GM23338 (cell line): Measurements from ENCODE around the gene CUX1. TPM values are rescaled to one million over a fixed set of nuclear protein-coding genes. Genes with fewer than 3 reads are reported as not detected.

Source experiments
- ATAC-seq: fragments of 200-7000 bp; cut with Tn5 transposase; 3 replicates; pipeline ENCODE4 v1.9.1; 2020
- DNase-seq: peaks from one replicate; pipeline ENCODE4 v3.0.0-alpha.2; 2015; ENCODE audit warnings: low spot score
- H2AFZ ChIP-seq: fragments of 200-600 bp; sonication (generic); 2 replicates; pipeline ENCODE4 v1.8.0; 2016; ENCODE audit warnings: antibody characterized with exemption, mild to moderate bottlenecking, moderate library complexity
- H3F3A ChIP-seq: fragments of 200-600 bp; sonication (generic); replicated peaks from 2 replicates; pipeline ENCODE4 v1.8.0; 2017; ENCODE audit warnings: antibody characterized with exemption, mixed run types, low read depth
- H3K27ac ChIP-seq: fragments of 200-600 bp; sonication (generic); 2 replicates; pipeline ENCODE4 v1.6.1; 2016; ENCODE audit warnings: low read depth
- H3K27me3 ChIP-seq: fragments of 200-600 bp; sonication (generic); 2 replicates; pipeline ENCODE4 v1.8.0; 2016; ENCODE audit warnings: mild to moderate bottlenecking, mixed run types, moderate library complexity; ENCODE audit not compliant: insufficient read depth
- H3K36me3 ChIP-seq: fragments of 200-600 bp; sonication (generic); 2 replicates; pipeline ENCODE4 v1.8.0; 2016; ENCODE audit warnings: mild to moderate bottlenecking; ENCODE audit not compliant: insufficient read depth
- H3K4me1 ChIP-seq: fragments of 200-600 bp; sonication (generic); 2 replicates; pipeline ENCODE4 v1.8.0; 2016; ENCODE audit warnings: mild to moderate bottlenecking, moderate library complexity; ENCODE audit not compliant: insufficient read depth
- H3K4me2 ChIP-seq: fragments of 200-600 bp; sonication (generic); 2 replicates; pipeline ENCODE4 v1.7.1; 2017; ENCODE audit warnings: mixed run types
- H3K4me3 ChIP-seq: fragments of 200-600 bp; sonication (generic); 2 replicates; pipeline ENCODE4 v1.6.1; 2016; ENCODE audit warnings: mixed run types
- H3K79me2 ChIP-seq: fragments of 200-600 bp; sonication (generic); replicated peaks from 2 replicates; pipeline ENCODE4 v1.8.0; 2017; ENCODE audit warnings: mild to moderate bottlenecking; ENCODE audit not compliant: insufficient read depth
- H3K9me2 ChIP-seq: fragments of 200-600 bp; sonication (generic); 2 replicates; pipeline ENCODE4 v1.8.0; 2017; ENCODE audit not compliant: insufficient read depth
- H4K20me1 ChIP-seq: fragments of 200-600 bp; sonication (generic); replicated peaks from 2 replicates; pipeline ENCODE4 v1.8.0; 2017; ENCODE audit warnings: mild to moderate bottlenecking; ENCODE audit not compliant: insufficient read depth
- H3K27ac Mint-ChIP-seq: 2 replicates; pipeline ENCODE4 v1.8.0; 2020; ENCODE audit warnings: inconsistent platforms, mild to moderate bottlenecking, moderate library complexity, mixed read lengths
- H3K27me3 Mint-ChIP-seq: 3 replicates; pipeline ENCODE4 v1.8.0; 2022; ENCODE audit warnings: low read depth, mild to moderate bottlenecking, moderate library complexity, mixed read lengths, inconsistent platforms; ENCODE audit not compliant: insufficient read depth, poor library complexity
- H3K36me3 Mint-ChIP-seq: 3 replicates; pipeline ENCODE4 v1.8.0; 2021; ENCODE audit warnings: low read depth, mild to moderate bottlenecking, inconsistent platforms, moderate library complexity, mixed read lengths
- H3K4me1 Mint-ChIP-seq: 3 replicates; pipeline ENCODE4 v1.8.0; 2020; ENCODE audit warnings: mild to moderate bottlenecking, inconsistent platforms, mixed read lengths
- H3K4me3 Mint-ChIP-seq: 3 replicates; pipeline ENCODE4 v1.8.0; 2021; ENCODE audit warnings: moderate library complexity, mild to moderate bottlenecking, inconsistent platforms, mixed read lengths
- H3K9me3 Mint-ChIP-seq: 3 replicates; pipeline ENCODE4 v1.8.0; 2020; ENCODE audit warnings: moderate library complexity, mild to moderate bottlenecking, inconsistent platforms, mixed read lengths
- CREB1 ChIP-seq: fragments of 250-450 bp; sonication (Bioruptor Pico); IDR thresholded peaks from 2 replicates; pipeline ENCODE4 v1.5.0; 2020; ENCODE audit warnings: low read depth, mild to moderate bottlenecking, moderate library complexity
- EZH2 ChIP-seq: fragments of 200-600 bp; sonication (generic); IDR thresholded peaks from one replicate; pipeline ENCODE4 v1.8.0; 2017; ENCODE audit warnings: antibody characterized with exemption, mild to moderate bottlenecking, low read depth; ENCODE audit not compliant: unreplicated experiment
- EZH2phosphoT487 ChIP-seq: fragments of 200-600 bp; sonication (generic); IDR thresholded peaks from one replicate; pipeline ENCODE4 v1.8.1; 2018; ENCODE audit warnings: antibody characterized with exemption; ENCODE audit not compliant: unreplicated experiment
- JUNB ChIP-seq: IDR thresholded peaks from one replicate; pipeline ENCODE4 v1.6.1; 2016; ENCODE audit warnings: antibody characterized with exemption; ENCODE audit not compliant: unreplicated experiment
- STAT1 ChIP-seq: IDR thresholded peaks from one replicate; pipeline ENCODE4 v1.6.1; 2016; ENCODE audit warnings: antibody characterized with exemption; ENCODE audit not compliant: unreplicated experiment
- ZNF114 ChIP-seq: fragments of 250-450 bp; sonication (Bioruptor Pico); IDR thresholded peaks from 2 replicates; pipeline ENCODE4 v1.5.0; 2020; ENCODE audit warnings: mild to moderate bottlenecking, moderate library complexity
- ZNF331 ChIP-seq: fragments of 250-450 bp; sonication (Bioruptor Pico); IDR thresholded peaks from 2 replicates; pipeline ENCODE4 v1.5.0; 2020; ENCODE audit warnings: low read depth, mild to moderate bottlenecking, moderate library complexity
- polyA plus RNA-seq: library from polyadenylated mRNA; unstranded; fragments of >200 nt; fragmentation: Nextera tagmentation; extraction: Ambion mirVana; gene quantifications from 2 replicates; pipeline ENCODE4 v1.2.1, GENCODE V29; 2016
- total RNA-seq: library from RNA; depleted of rRNA; stranded (reverse); fragments of >200 nt; shearing (Covaris generic); gene quantifications from 2 replicates; pipeline ENCODE4 v1.2.3, GENCODE V29; 2014
- TF ChIP-seq, protein P1 (sequence below): fragments of 250-450 bp; sonication (Bioruptor Pico); IDR thresholded peaks from 2 replicates; pipeline ENCODE4 v1.5.0; 2020; ENCODE audit warnings: mild to moderate bottlenecking, moderate library complexity
- TF ChIP-seq, protein P2 (sequence below): IDR thresholded peaks from 2 replicates; pipeline ENCODE4 v1.6.1; 2016; ENCODE audit warnings: antibody characterized with exemption
- TF ChIP-seq, protein P3 (sequence below), 2 experiments: fragments of 200-600 bp in 1 of 2; sonication (generic) in 1 of 2; conservative IDR thresholded peaks; 2 replicates each; pipeline versions ENCODE4 v1.5.1 to v1.6.1; 2016 to 2017; ENCODE audit warnings: antibody characterized with exemption in 2 of 2, low read depth in 2 of 2, mild to moderate bottlenecking in 2 of 2, moderate library complexity in 1 of 2

CUX1 gene
- total and polyA plus RNA-seq, 2 experiments from 2014 or later: 49.9 to 64.0 TPM

DNA sequence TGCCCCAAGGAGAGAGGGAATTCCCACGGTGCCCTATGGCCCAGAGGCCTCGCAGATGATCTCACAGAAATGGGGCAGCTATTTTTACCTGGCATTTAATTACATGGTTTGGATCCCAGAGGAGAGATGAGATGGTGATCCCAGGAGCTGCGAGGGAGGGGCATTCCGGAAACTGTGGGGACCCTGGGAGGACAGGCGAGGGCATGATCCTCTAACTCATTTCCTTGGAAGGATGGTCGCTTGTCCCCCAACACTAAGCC is 478.7 kb downstream of the CUX1 start (continued):
- TF ChIP-seq, protein P1, sequence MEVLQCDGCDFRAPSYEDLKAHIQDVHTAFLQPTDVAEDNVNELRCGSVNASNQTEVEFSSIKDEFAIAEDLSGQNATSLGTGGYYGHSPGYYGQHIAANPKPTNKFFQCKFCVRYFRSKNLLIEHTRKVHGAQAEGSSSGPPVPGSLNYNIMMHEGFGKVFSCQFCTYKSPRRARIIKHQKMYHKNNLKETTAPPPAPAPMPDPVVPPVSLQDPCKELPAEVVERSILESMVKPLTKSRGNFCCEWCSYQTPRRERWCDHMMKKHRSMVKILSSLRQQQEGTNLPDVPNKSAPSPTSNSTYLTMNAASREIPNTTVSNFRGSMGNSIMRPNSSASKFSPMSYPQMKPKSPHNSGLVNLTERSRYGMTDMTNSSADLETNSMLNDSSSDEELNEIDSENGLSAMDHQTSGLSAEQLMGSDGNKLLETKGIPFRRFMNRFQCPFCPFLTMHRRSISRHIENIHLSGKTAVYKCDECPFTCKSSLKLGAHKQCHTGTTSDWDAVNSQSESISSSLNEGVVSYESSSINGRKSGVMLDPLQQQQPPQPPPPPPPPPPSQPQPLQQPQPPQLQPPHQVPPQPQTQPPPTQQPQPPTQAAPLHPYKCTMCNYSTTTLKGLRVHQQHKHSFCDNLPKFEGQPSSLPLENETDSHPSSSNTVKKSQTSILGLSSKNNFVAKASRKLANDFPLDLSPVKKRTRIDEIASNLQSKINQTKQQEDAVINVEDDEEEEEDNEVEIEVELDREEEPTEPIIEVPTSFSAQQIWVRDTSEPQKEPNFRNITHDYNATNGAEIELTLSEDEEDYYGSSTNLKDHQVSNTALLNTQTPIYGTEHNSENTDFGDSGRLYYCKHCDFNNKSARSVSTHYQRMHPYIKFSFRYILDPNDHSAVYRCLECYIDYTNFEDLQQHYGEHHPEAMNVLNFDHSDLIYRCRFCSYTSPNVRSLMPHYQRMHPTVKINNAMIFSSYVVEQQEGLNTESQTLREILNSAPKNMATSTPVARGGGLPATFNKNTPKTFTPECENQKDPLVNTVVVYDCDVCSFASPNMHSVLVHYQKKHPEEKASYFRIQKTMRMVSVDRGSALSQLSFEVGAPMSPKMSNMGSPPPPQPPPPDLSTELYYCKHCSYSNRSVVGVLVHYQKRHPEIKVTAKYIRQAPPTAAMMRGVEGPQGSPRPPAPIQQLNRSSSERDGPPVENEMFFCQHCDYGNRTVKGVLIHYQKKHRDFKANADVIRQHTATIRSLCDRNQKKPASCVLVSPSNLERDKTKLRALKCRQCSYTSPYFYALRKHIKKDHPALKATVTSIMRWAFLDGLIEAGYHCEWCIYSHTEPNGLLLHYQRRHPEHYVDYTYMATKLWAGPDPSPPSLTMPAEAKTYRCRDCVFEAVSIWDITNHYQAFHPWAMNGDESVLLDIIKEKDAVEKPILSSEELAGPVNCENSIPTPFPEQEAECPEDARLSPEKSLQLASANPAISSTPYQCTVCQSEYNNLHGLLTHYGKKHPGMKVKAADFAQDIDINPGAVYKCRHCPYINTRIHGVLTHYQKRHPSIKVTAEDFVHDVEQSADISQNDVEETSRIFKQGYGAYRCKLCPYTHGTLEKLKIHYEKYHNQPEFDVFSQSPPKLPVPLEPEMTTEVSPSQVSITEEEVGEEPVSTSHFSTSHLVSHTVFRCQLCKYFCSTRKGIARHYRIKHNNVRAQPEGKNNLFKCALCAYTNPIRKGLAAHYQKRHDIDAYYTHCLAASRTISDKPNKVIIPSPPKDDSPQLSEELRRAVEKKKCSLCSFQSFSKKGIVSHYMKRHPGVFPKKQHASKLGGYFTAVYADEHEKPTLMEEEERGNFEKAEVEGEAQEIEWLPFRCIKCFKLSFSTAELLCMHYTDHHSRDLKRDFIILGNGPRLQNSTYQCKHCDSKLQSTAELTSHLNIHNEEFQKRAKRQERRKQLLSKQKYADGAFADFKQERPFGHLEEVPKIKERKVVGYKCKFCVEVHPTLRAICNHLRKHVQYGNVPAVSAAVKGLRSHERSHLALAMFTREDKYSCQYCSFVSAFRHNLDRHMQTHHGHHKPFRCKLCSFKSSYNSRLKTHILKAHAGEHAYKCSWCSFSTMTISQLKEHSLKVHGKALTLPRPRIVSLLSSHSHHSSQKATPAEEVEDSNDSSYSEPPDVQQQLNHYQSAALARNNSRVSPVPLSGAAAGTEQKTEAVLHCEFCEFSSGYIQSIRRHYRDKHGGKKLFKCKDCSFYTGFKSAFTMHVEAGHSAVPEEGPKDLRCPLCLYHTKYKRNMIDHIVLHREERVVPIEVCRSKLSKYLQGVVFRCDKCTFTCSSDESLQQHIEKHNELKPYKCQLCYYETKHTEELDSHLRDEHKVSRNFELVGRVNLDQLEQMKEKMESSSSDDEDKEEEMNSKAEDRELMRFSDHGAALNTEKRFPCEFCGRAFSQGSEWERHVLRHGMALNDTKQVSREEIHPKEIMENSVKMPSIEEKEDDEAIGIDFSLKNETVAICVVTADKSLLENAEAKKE (CRISPR knock-in tag): no peak
- no peak for TF ChIP-seq ZNF114 (CRISPR knock-in tag)

DNA sequence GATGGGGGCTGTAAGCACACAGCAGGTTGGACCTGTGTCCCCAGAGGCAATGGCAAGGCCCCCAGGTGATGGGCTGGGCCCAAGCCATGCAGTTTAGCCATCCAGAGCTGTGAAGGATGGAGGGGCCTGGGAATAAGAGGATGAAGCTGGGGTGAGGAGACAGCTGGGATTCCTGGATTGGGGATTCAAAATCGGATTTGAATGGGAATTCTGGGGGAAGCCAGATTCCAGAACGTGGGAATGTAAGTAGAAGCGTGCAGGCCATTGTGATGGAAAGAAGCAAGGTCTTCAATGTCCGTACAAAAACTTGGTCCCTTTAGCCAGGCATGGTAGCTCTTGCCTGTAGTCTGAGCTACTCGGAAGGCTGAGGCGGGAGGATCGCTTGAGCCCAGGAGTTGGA is 479.1 kb downstream of the CUX1 start:
- no peak overlapping the region for H3K27ac Mint-ChIP-seq
- no peak overlapping the region; the same call in 1 of the 2 replicates for H3K4me2 ChIP-seq
- no peaks in the 10 kb centered on the region; the same call in 1 of the 2 replicates for H3K36me3 ChIP-seq
- H3K79me2 ChIP-seq: no peaks in the 10 kb centered on the region
- H3K4me3 ChIP-seq: no peak overlapping the region
- DNase-seq (no peak), ATAC-seq (no peak)
- H3K9me2 ChIP-seq: no peaks in the 10 kb centered on the region
- no peak overlapping the region for H2AFZ ChIP-seq
- peaks cover 5% of the 10 kb centered on the region; the same call in 1 of the 2 replicates for H3K27me3 ChIP-seq
- H4K20me1 ChIP-seq: peaks cover 25% of the 10 kb centered on the region
- H3K4me3 Mint-ChIP-seq: no peak overlapping the region
- no peaks in the 10 kb centered on the region for H3K36me3 Mint-ChIP-seq
- no peaks in the 10 kb centered on the region for H3K9me3 Mint-ChIP-seq
- H3K27ac ChIP-seq: no peak overlapping the region
- H3F3A ChIP-seq: no peaks in the 10 kb centered on the region
- H3K4me1 Mint-ChIP-seq: peaks cover 32% of the 10 kb centered on the region
- H3K4me1 ChIP-seq: peaks cover 16% of the 10 kb centered on the region
- peaks cover 20% of the 10 kb centered on the region for H3K27me3 Mint-ChIP-seq
- TF ChIP-seq ZNF114 (CRISPR knock-in tag): no peak
- TF ChIP-seq EZH2: no peak
- TF ChIP-seq, protein P2, sequence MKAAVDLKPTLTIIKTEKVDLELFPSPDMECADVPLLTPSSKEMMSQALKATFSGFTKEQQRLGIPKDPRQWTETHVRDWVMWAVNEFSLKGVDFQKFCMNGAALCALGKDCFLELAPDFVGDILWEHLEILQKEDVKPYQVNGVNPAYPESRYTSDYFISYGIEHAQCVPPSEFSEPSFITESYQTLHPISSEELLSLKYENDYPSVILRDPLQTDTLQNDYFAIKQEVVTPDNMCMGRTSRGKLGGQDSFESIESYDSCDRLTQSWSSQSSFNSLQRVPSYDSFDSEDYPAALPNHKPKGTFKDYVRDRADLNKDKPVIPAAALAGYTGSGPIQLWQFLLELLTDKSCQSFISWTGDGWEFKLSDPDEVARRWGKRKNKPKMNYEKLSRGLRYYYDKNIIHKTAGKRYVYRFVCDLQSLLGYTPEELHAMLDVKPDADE: no peak
- TF ChIP-seq CREB1 (CRISPR knock-in tag): no peak
- TF ChIP-seq STAT1: no peak
- no peak for TF ChIP-seq JUNB
- TF ChIP-seq ZNF331 (CRISPR knock-in tag): no peak
- no peak for TF ChIP-seq EZH2phosphoT487
- TF ChIP-seq, protein P3, sequence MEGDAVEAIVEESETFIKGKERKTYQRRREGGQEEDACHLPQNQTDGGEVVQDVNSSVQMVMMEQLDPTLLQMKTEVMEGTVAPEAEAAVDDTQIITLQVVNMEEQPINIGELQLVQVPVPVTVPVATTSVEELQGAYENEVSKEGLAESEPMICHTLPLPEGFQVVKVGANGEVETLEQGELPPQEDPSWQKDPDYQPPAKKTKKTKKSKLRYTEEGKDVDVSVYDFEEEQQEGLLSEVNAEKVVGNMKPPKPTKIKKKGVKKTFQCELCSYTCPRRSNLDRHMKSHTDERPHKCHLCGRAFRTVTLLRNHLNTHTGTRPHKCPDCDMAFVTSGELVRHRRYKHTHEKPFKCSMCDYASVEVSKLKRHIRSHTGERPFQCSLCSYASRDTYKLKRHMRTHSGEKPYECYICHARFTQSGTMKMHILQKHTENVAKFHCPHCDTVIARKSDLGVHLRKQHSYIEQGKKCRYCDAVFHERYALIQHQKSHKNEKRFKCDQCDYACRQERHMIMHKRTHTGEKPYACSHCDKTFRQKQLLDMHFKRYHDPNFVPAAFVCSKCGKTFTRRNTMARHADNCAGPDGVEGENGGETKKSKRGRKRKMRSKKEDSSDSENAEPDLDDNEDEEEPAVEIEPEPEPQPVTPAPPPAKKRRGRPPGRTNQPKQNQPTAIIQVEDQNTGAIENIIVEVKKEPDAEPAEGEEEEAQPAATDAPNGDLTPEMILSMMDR (conservative IDR thresholded peaks at IDR 0.05; ENCODE audit: low read depth in 2 of 2): no peak
